Glomerular endothelial cell (primary cell): ENCODE results near the gene MMP14. TPM values are rescaled to one million over a fixed set of nuclear protein-coding genes. Genes with fewer than 3 reads are reported as not detected.
"Not testable (repeated sequence)": the region's sequence is repeated elsewhere in the genome, so short reads cannot be mapped to it uniquely, and the experiment has no call there.

Experiments used
- DNase-seq: peaks from one replicate; pipeline ENCODE4 v3.0.0-alpha.2; 2011; ENCODE audit warnings: low read depth, low spot score; ENCODE audit errors: extremely low read depth
- total RNA-seq: library from RNA; depleted of rRNA; stranded (reverse); fragments of >200 nt; gene quantifications from 2 replicates; pipeline ENCODE4 v1.2.3, GENCODE V29; 2015

Gene MMP14
- total RNA-seq, 1 donor from 2014 or later: 630 TPM

DNA sequence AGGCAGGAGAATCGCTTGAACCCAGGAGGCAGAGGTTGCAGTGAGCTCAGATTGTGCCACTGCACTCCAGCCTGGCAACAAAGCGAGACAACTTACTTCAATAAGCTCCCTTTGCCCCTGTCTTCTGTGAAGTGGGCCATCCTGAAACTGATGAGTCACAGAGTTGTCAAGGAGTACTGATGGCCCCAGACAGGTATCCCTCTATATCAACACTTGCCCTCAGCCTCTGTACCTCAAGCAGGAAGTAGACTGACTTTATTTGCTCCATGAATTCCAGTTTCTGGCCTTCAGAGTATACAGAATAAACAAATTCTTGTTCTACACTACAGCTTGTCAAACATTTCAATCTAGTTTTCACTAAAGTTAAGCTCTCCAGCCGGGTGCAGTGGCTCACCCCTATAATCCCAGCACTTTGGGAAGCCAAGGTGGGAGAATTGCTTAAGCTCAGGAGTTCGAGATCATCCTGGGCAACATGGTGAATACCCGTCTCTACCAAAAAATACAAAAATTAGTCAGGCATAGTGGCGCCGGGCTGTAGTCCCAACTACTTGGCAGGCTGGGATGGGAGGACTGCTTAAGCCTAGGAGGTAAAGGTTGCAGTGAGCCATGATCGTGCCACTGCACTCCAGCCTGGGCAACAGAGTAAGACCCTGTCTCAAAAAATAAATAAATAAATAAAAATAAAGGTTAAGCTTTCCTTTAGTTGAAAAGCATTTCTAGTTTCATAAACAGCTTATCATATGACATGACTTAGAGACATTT, 18.8 kb downstream of the MMP14 start:
- no peak for DNase-seq

DNA sequence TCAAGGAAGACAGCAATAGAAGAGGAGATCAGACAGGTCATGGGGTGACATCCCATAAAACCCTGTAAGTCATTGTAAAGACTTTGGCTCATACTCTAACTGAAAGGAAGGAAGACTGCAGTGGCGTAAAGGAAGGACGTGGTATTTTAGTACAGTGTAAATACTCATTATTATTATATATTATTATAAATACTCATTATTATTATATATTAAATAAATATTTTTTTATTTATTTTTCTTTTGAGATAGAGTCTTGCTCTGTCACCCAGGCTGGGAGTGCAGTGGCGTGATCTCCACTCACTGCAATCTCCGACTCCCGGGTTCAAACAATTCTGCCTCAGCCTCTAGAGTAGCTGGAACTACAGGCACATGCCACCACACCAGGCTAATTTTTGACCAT, 20.0 kb downstream of the MMP14 start:
- DNase-seq: no peak

DNA sequence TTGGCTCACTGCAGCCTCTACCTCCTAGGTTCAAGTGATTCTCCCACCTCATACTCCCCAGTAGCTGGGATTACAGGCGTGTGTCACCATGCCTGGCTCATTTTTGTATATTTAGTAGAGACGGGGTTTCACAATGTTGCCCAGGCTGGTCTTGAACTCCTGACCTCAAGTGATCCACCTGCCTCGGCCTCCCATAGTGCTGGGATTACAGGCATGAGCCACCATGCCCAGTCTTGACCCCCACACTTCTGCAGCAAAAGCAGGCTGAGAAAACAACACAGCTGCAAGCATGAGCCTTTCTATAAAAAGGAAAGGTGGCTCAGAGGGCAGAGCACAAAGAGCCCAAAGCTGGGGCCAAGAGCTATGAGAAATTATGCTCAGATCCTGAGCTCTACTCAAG, 24.0 kb downstream of the MMP14 start:
- not testable (repeated sequence) for DNase-seq

DNA sequence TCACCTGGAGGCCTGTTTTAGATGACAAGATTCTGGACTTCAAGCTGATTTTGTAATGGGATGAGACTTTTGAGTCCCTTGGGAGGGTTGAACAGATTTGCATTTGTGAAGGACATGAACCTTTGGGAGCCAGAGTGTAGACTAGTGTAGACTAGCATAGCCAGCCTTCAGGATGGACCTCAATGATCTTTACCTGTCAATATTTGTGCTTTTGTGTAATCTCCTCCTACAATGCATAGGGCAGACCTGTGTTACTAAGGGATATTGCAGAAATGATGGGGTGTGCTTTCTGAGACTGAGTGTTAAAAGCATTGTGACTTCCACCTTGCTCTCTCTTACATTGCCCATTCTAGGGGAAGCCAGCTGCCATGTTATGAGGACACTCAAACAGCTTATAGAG, 25.3 kb downstream of the MMP14 start:
- no peak for DNase-seq

DNA sequence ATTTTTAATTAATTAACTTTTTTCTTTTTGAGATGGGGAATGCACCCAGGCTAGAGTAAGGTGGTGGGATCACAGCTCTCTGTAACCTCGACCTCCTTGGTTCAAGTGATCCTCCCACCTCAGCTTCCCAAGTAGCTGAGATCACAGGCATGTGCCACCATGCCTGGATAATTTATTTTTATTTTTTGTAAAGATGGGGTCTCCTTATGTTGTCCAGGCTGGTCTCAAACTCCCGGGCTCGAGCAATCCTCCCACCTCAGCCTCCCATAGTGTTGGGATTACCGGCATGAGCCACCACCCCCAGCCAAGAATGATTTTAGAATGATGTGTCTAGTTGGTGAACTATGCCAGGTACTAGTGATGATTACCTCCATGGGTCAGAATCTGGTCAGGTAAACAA, 28.6 kb downstream of the MMP14 start:
- DNase-seq: no peak

DNA sequence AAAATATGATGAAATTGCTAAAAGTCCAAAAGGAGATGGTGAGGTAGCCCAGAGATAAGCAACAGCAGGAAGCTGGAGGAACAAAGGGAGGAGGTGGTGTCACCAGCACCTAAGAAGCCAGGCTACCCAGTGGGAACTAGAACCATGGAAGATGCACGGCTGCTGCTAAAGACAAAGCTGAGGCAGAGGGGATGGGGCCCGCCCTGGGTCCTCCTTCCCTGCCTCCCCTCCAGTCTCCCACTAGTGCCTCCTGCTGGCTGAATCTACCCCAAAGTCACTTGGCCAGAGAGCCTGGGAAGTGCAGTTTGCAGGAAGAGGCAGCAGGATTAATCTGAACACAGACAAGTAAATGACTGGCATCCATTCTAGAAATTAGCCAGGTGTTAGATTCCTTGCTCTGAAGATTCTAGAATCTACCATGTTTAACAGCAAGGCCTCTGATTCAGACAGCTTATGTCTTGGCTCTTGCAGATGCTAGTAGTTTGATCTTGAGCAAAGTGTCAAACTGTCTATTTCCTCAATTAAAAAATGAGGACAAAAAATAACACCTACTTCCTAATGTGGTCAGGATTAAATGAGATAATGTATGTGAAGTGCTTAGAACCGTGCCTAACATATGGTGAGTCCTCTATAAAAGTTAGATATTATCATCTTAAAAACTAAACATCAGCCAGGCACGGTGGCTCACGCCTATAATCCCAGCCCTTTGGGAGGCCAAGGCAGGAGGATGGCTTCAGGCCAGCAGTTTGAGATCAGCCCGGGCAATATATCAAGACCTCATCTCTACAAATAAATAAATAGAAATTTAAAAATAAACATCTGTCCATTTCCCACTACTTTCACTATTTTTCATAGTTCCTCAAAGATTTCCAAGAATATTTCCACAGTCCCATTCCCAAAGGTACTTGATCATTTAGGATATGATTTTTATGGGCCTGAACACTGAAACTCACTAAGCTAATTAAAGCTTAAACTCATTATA, 29.3 kb downstream of the MMP14 start:
- DNase-seq: no peak

DNA sequence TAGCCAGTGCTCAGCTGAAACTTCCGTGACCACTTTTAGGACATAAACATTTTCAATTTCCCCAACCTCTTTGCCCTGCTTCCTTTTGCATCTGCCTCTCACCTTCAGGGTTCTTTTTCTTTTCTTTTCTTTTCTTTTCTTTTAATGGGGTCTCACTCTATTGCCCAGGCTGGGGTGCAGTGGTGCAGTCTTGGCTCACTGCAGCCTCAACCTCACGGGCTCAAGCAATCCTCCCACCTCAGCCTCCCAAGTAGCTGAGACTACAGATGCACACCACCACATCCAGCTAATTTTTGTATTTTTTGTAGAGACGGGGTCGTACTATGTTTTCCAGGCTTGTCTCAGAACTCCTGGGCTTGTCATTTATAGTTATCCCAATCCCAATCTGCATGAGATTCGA, 30.5 kb downstream of the MMP14 start:
- no peak for DNase-seq

DNA sequence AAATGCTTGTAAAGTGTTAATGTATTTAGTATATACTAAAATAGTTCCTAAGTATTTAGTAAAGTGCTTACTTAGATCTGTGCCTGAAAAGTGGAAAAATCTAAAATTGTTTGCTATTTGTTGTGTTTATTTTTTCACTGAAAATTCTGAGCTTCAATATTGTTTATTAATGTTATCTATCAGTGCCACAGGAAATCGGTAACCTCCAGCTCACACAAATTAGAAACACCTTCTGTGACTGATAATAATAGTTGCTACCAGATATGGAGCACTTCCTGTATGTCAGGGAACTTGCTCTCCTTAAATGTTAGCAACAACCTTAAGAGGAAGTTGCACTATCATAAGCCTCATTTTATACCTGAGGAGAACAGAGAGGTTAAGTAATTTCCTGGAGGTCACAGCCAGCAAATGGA, 34.4 kb downstream of the MMP14 start:
- no peak for DNase-seq

DNA sequence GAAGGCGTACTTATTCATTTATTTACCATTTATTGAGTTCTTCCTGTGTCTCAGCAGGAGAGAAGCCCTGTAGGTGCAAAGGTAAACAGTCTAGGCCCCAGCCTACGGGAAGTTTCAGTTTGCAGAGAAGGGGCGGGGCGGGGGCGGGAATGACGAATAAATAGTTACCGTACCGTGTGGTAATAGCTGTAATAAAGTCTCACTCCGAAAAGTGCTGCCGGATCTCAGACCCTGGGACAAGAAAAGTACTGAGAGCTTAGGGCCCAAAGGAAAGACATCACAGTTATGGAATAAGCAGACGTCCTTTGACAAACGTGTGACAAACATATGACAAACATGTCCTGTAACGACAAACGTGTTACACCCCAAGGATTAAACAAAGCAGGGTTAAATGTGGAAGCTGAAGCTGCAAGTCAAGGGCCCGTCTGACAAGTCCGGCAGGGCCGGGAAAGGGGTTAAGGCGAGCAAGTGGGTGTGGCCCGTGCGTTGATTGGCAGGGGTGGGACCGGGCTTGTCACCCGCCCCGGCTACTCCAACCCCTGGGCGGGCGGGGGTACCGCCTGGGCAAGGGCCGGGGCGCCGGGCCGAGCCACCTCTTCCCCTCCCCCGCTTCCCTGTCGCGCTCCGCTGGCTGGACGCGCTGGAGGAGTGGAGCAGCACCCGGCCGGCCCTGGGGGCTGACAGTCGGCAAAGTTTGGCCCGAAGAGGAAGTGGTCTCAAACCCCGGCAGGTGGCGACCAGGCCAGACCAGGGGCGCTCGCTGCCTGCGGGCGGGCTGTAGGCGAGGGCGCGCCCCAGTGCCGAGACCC, 35.0 kb downstream of the MMP14 start, which contains the start of gene LRP10:
Gene LRP10, plus strand, starts transcription at position 517 of the 809 bp plus-strand sequence. CDS start 564 bp downstream, outside the sequence.
- DNase-seq: no peak

DNA sequence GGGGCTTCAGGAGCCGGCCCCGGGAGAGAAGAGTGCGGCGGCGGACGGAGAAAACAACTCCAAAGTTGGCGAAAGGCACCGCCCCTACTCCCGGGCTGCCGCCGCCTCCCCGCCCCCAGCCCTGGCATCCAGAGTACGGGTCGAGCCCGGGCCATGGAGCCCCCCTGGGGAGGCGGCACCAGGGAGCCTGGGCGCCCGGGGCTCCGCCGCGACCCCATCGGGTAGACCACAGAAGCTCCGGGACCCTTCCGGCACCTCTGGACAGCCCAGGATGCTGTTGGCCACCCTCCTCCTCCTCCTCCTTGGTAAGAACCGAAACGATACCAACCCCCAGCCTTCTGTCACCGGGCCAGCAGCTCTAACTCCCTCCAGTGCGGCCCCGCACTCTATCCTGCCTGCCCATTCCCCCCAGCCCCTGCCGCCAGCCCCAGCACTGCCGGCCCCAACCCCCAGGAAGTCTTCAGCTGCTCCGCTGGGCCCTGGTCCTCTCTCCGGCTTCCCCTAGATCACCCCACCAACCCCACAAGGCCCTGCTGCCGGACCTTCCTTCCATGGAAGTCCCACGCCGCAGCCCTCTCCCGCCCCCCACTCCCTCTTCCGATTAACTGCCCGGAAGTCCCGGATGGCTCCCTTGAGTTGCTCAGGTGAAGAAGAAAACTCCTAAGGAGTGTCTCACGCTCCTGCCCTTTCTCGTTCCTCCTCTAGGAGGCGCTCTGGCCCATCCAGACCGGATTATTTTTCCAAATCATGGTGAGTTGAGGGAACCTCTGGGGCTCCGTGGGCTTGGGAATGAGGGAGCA, 35.8 kb downstream of the MMP14 start:
- no peak for DNase-seq

DNA sequence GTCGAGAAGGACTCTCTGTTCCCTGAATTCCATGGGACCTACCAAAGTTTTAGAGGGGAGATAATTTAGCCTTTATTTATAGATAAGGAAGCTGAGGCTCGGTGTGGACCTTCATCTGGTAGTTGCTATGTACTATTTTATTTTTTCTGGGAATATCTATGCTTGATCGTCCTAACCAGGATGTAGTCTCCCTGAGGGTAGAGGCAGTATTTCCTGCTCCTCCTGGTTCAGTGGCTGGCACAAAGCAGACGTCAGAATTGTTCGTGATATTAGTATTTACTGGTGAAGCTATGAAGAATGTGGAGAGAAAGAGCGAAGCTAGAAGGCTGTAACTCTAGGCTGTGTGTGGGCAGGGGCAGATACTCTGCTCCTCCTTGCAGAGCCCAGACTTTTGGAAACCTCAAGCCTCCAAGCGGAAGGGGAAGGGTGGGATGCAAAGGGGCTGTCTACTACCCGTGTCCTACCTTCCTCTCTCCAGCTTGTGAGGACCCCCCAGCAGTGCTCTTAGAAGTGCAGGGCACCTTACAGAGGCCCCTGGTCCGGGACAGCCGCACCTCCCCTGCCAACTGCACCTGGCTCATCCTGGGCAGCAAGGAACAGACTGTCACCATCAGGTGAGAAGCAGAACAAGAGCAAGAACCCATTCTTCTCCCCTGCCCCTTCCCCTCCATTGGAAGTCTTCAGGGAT, 36.6 kb downstream of the MMP14 start:
- DNase-seq: no peak

DNA sequence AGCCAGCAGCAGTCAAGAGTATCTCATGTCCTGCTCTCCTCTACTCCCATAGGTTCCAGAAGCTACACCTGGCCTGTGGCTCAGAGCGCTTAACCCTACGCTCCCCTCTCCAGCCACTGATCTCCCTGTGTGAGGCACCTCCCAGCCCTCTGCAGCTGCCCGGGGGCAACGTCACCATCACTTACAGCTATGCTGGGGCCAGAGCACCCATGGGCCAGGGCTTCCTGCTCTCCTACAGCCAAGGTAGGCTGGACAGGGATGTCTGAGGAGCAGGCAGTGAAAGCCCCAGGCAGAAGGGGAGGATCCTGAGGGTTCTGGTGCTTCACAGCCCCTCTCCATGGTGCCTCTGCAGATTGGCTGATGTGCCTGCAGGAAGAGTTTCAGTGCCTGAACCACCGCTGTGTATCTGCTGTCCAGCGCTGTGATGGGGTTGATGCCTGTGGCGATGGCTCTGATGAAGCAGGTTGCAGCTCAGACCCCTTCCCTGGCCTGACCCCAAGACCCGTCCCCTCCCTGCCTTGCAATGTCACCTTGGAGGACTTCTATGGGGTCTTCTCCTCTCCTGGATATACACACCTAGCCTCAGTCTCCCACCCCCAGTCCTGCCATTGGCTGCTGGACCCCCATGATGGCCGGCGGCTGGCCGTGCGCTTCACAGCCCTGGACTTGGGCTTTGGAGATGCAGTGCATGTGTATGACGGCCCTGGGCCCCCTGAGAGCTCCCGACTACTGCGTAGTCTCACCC, 38.8 kb downstream of the MMP14 start:
- DNase-seq: no peak

DNA sequence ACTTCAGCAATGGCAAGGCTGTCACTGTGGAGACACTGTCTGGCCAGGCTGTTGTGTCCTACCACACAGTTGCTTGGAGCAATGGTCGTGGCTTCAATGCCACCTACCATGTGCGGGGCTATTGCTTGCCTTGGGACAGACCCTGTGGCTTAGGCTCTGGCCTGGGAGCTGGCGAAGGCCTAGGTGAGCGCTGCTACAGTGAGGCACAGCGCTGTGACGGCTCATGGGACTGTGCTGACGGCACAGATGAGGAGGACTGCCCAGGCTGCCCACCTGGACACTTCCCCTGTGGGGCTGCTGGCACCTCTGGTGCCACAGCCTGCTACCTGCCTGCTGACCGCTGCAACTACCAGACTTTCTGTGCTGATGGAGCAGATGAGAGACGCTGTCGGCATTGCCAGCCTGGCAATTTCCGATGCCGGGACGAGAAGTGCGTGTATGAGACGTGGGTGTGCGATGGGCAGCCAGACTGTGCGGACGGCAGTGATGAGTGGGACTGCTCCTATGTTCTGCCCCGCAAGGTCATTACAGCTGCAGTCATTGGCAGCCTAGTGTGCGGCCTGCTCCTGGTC, 39.4 kb downstream of the MMP14 start:
- DNase-seq: no peak

DNA sequence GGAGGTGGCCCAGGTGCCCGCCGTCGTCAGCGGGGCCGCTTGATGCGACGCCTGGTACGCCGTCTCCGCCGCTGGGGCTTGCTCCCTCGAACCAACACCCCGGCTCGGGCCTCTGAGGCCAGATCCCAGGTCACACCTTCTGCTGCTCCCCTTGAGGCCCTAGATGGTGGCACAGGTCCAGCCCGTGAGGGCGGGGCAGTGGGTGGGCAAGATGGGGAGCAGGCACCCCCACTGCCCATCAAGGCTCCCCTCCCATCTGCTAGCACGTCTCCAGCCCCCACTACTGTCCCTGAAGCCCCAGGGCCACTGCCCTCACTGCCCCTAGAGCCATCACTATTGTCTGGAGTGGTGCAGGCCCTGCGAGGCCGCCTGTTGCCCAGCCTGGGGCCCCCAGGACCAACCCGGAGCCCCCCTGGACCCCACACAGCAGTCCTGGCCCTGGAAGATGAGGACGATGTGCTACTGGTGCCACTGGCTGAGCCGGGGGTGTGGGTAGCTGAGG, 40.7 kb downstream of the MMP14 start:
- DNase-seq: no peak

DNA sequence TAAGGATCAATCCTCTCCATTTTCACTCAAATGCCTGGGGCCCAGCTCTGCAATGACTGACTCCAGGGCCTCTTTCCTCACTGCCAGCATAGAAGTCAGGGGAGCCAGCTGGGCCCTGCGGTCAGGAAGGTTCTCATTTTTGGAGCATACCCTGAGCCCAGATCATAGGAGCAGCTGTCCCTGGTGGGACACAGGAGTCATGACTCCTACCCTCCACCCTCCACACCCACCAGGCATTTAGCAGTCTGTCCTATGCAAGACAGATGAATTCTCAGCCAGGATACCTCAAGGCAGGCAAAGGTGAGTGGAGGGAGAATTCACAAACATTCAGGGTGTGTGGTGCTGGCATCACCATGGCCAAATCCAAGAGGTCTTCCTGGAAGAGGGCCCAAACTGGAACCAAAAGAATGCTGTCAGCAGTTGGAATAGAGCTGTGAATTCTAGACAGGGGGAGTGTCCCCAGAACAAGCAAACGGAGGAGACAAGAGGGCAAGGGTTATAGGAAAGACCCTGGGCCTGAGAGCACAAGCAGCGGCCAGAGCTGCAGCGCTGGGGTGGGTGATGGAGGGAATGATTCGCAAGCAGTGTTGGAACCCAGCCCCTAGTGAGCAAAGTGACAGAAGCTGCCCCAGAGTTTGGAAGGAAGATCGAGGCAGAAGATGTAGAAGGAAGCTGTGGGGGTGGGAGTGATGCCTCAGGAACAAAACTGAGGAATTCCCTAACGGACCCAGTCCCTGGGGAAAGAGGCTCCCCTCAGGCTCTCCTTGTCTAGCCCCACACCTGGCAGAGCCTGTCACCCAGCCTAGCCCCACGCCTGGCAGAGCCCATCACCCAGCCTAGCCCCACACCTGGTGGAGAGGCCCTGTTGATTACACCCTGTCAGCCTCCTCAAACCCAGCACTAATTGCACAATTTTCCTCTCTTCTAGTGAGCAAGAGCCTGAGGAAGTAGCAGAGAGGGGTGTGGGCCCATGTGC, 42.2 kb downstream of the MMP14 start:
- DNase-seq: no peak

DNA sequence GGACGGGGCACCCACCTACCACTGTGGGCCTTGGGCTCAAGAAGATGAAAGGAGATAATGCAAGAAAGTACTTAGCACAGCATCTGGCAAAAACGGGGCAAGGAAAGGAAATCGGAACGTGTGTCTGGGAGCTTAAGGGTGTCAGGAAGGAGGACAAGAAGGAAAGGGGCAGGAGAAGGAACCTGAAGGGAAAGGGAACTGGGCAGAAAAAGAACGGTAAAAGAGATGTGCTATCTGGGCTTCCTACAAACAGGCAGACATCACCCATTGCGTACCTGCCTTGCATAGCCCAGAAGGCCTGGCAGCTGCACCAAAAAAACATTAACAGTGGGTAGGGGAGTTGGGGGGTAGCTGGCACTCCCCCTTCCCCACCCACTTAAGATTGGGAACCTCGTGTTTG, 45.7 kb downstream of the MMP14 start:
- no peak for DNase-seq

DNA sequence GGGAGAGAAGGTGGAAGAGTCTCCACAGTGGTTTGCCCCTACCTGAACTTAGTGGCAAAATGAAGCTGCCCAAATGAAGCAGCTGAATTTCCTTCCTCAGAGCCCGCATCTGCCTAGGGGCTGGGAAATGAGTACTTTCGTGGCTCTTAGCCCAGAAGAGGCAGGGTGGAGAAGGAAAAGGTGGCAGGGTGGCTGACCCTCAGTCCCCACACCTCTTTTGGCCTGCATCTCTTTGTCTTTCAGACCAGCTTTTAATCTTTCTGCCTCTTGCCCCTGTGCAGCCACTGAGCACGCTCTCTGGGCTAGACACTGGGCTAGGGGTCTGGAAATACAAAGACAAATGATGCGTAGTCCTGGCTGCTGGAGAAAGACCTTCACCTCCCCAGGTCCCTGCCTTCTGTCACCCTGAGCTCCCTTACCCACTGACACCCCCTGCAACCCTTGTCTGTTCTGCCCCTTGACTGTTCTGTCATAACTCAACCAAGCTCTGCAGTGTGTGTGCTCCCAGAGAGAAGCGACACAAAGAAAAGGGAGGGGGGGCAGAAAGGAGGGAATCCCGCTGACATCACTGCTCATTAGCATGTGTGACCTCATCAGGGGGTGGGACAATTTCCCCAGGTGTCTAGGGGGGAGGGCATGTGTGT, 46.3 kb downstream of the MMP14 start:
- DNase-seq: no peak
